ENCODE measurements around the gene DHRS7B.

GRCh38 chr17:21231533-21231932, 104.8 kb downstream of the DHRS7B start:
- TF ChIP-seq POLR2AphosphoS5 (IDR thresholded peaks at IDR 0.05; ENCODE audit: low read depth, low read length) (no peak), CTCF (IDR thresholded peaks at IDR 0.05) (no peak), TCF12 (IDR thresholded peaks at IDR 0.05) (no peak), FOXM1 (IDR thresholded peaks at IDR 0.05; ENCODE audit: low read depth) (no peak), REST (IDR thresholded peaks at IDR 0.05; ENCODE audit: low read depth, low read length) (no peak), TAF1 (IDR thresholded peaks at IDR 0.05; ENCODE audit: borderline replicate concordance, low read depth, low read length) (no peak)

Measured in SK-N-SH (cell line).